DMS53 treated with DMSO at 0.1 percent for 48 hours (cell line): ENCODE measurements around the gene LIMS4.
"Not testable (repeated sequence)": the region's sequence is repeated elsewhere in the genome, so short reads cannot be mapped to it uniquely, and the experiment has no call there.

Experiments used
- DNase-seq: peaks from one replicate; lab custom pipeline; 2025; ENCODE audit not compliant: unreplicated experiment; lab: John Stamatoyannopoulos, UW

LIMS4 gene

GRCh38 chr2:110472171-110473058 lies at the start of gene LIMS4:
Gene LIMS4, minus strand, starts transcription at chr2:110472816. Its CDS starts 38 bp downstream, at chr2:110472778.
- not testable (repeated sequence) for DNase-seq

- not testable (repeated sequence) for DNase-seq
Measured at GRCh38 chr2:110499755-110500377, 27.2 kb upstream of the LIMS4 start.

GRCh38 chr2:110496027-110496426 lies 23.4 kb upstream of the LIMS4 start:
- not testable (repeated sequence) for DNase-seq

GRCh38 chr2:110494488-110494887 lies 21.9 kb upstream of the LIMS4 start:
- not testable (repeated sequence) for DNase-seq

- DNase-seq: not testable (repeated sequence)
Measured at GRCh38 chr2:110488991-110489390, 16.4 kb upstream of the LIMS4 start.

- DNase-seq: not testable (repeated sequence)
Measured at GRCh38 chr2:110482697-110483096, 10.1 kb upstream of the LIMS4 start.

GRCh38 chr2:110481200-110481599 lies 8.6 kb upstream of the LIMS4 start:
- not testable (repeated sequence) for DNase-seq

GRCh38 chr2:110480084-110480483 lies 7.5 kb upstream of the LIMS4 start:
- not testable (repeated sequence) for DNase-seq

- DNase-seq: not testable (repeated sequence)
Measured at GRCh38 chr2:110477370-110477769, 4.8 kb upstream of the LIMS4 start.

GRCh38 chr2:110476952-110477351 lies 4.3 kb upstream of the LIMS4 start:
- DNase-seq: not testable (repeated sequence)

- DNase-seq: not testable (repeated sequence)
Measured at GRCh38 chr2:110475627-110476359, 3.2 kb upstream of the LIMS4 start.

GRCh38 chr2:110474898-110475297 lies 2.3 kb upstream of the LIMS4 start:
- not testable (repeated sequence) for DNase-seq

- not testable (repeated sequence) for DNase-seq
Measured at GRCh38 chr2:110473059-110473358, 393 bp upstream of the LIMS4 start.

GRCh38 chr2:110468921-110469320 lies 3.7 kb downstream of the LIMS4 start:
- not testable (repeated sequence) for DNase-seq

GRCh38 chr2:110465312-110465711 lies 7.3 kb downstream of the LIMS4 start:
- DNase-seq: not testable (repeated sequence)

- not testable (repeated sequence) for DNase-seq
Measured at GRCh38 chr2:110462458-110462857, 10.2 kb downstream of the LIMS4 start.

- not testable (repeated sequence) for DNase-seq
Measured at GRCh38 chr2:110460318-110460717, 12.3 kb downstream of the LIMS4 start.

GRCh38 chr2:110457214-110457590 lies 15.4 kb downstream of the LIMS4 start:
- DNase-seq: not testable (repeated sequence)

- not testable (repeated sequence) for DNase-seq
Measured at GRCh38 chr2:110456291-110457213, 16.1 kb downstream of the LIMS4 start.

GRCh38 chr2:110455080-110455670 lies 17.4 kb downstream of the LIMS4 start:
- DNase-seq: not testable (repeated sequence)
